ENCODE measurements around the gene LAMA2.

GRCh38 chr6:129233458-129234134 lies 350.7 kb downstream of the LAMA2 start:
- TF ChIP-seq POLR2A (IDR thresholded peaks at IDR 0.05; ENCODE audit: low read depth, low read length) (no peak), CTCF (IDR thresholded peaks at IDR 0.05; ENCODE audit: extremely low read depth in 1 of 2, insufficient read depth in 1 of 2, low read depth in 1 of 2, low read length in 2 of 2) (no peak), FOS (IDR thresholded peaks at IDR 0.05; ENCODE audit: borderline replicate concordance, insufficient read depth, low read length) (no peak), EZH2 (IDR thresholded peaks at IDR 0.05; ENCODE audit: borderline replicate concordance, low read depth, low read length, severe bottlenecking) (no peak), MYC (IDR thresholded peaks at IDR 0.05; ENCODE audit: low read depth, low read length) (no peak), POLR2AphosphoS5 (IDR thresholded peaks at IDR 0.05; ENCODE audit: insufficient read depth, low read depth, low read length) (no peak)

All from endothelial cell of umbilical vein (primary cell).